ENCODE results near the gene C12orf60.

C12orf60 gene

DNA sequence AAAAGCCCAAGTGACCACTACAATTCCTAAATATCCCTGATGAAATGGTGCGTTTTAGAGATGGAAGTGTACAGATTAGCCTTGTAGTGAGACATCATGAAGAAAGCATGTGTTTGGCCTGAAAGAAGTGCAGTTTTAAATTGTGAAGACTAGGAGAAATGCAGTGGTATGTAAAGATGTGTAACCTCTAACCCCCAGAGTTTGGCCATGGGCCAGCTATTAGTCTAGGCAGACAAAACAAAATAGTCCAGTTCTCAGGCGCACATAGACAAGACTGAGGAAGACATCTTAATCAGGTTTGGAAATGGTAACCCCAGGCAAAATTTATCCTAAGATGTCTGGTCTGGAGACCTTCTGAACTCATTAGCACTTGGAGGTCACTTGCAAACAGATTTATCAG, 23.6 kb upstream of the C12orf60 start:
- DNase-seq = no peak

GRCh38 chr12:14780859-14781258, 22.6 kb upstream of the C12orf60 start:
- no peak for DNase-seq

- DNase-seq = no peak
These were observed 21.9 kb upstream of the C12orf60 start for GRCh38 chr12:14781563-14781962.

- no peak for DNase-seq
These were observed 20.7 kb upstream of the C12orf60 start for GRCh38 chr12:14782756-14783155.

- DNase-seq = no peak
These were observed 19.0 kb upstream of the C12orf60 start for GRCh38 chr12:14784471-14784870.

- no peak for DNase-seq
These were observed 17.9 kb upstream of the C12orf60 start for GRCh38 chr12:14785568-14785967.

DNA sequence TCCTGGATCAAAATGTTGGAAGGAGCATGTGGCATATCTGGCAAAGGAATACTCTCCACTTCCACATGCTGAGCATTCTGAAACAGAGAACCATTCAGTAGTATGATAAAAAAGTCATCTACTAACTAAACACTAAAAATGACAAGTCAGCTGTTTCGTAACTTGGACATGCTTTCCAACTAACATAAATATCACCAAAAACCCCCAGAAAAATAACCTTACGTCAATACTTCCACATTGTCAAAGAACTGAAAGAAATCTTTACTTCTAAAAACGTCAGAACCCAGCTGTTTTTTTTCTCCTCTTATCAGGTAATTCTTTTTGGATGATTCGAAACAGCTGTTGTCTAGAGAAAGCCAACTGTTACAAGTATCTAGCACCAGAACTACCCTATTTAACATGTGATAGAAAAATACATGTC, 8.4 kb upstream of the C12orf60 start:
- no peak for DNase-seq

DNA sequence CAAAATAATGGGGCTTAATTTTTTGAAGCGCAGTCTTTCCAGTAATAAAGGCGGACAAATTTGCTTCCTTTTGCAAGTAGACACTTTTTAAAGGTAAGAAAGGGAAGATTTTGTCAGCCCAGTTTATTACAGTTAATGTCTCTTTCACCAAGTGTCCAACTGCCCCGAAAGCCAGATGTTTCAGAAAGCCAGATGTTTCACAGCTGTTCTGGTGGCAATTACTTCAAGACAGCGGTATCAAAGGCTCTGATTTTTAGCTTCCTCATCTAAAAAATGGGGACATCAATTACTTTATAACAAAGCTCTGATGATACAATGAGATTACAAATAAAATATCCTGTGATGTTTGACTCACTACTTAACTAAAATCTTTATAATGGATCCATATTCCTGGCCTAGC, 1.2 kb upstream of the C12orf60 start:
- no peak for DNase-seq

DNA sequence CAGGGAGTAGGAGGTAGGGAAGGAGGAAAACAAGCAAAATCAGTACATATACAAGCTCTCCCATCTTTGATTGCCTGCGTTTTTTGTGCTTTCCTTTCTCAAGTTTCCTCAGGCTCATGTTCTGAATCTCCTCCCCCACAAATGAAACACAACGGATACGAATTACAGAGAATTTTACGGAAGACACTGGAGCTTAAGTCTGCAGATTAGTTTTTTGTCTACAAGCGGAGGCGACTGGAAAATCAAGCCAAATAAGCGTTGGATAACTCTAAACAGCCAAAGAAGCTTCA, 804 bp upstream of the C12orf60 start:
- DNase-seq = no peak

DNA sequence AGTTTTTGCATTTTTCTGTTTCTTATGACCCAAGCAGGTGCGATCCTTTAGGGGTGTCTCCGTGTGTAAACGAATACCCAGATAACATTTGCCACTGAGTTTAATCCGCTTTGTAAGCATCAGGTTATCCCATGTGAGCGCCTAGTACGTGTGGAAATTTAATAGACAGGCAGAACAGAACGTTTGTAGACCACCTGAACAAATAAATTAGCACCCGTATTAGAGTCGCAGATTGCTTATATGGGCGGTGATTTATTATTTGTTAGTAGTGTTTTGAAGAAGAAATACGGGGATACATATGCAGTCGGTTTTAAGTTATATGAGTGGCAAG, 325 bp downstream of the C12orf60 start:
- DNase-seq = no peak

DNA sequence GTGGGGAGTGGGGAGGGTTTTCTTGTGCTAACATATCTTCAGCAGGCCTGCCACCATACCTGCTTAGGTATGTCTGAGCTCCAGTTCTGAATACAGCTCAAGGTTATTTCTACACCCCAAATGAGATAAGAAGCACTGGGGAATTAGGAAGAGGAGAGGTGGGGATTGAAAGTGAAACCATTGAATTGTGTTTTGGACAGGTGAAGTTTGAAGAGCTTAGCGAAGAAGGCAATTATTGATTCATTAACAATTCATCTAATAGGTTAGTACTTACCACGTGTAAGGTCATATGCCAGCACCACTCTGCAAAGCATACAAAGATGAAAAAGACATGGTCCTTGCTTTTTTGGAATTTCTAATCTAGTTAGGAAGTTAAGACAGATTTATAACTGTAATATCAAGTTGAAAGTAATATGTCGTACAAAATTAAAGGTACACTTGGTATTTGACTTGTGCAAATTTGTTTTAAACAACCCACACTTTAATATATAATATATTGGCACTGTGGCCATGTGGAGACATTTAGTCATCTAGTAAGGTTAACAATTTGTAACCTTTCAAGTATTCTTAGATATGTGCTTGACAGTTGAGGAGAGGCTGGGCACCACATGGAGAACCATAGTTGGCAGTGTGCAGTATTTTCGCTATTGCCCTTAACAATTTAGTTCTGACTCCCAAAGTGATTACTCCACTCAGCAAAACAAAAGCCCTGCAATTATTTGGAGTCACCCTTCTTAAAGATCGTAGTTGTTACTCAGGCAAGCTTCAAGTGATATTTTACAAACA, 6.9 kb downstream of the C12orf60 start:
- no peak for DNase-seq

DNA sequence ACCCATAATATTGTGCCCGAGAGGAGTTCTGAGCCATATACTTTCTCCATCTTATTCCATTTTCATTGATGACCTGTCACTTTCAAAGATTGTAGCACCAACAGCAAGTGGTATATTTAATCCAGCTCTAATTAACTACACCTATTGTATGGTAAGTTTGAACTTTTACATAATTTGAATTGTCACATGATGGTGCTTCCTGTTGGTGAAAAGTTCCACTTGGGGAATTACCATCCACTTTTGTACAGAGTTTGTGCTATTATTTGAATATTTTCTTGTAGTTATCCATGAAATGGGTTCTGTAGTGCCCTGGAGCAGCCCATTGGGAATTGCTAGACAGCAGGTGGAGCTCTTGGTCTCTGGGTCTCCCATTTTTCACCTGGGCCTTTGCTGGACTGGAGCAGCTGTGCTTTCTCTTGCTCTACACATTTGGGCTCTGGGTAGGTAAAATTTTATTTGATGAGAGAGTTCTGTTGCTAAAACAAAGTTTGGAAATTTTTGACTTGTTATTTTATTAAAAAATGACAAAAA, 7.5 kb downstream of the C12orf60 start:
- no peak for DNase-seq

DNA sequence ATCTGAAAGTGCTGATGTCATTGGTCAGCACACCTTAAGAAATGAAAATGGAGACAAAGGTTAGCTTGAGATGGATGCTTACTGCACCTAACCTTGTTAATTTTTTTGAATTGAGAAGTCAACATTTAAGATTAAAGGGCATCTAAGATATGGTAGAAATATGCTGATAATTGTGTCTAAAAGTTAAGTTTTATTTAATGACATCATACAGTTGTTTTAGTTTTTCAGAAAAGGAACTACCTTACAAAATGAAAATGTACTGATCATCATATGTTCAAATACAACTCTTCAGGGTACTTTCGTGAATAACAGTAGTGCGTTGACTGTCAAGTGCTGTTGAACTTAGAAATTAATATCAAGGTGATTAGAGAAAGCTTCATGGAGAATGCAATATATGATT, 8.0 kb downstream of the C12orf60 start:
- no peak for DNase-seq

DNA sequence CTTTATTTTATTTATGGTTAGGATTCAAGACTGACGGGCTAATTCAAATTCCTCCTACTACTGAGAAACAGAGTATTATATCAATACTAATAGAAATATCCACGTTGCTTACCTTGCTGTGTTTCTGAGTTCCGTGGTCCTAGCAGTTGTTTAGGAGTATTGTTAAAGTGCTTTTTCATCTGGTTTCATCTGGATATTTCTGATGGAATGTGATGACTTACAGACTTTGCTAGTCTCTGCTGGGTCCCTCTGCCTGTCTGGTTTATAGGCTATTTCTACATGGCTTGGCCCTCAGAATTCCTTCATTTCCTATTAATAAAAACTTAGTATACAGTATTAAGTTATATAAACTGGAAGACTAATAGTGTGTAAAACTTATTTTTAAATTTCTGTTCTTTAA, 10.5 kb downstream of the C12orf60 start, which contains the start of gene SMCO3:
SMCO3 (minus strand) TSS at position 169 of the 400 bp plus-strand sequence. CDS start 7,502 bp downstream, outside the sequence.
- DNase-seq = no peak

DNA sequence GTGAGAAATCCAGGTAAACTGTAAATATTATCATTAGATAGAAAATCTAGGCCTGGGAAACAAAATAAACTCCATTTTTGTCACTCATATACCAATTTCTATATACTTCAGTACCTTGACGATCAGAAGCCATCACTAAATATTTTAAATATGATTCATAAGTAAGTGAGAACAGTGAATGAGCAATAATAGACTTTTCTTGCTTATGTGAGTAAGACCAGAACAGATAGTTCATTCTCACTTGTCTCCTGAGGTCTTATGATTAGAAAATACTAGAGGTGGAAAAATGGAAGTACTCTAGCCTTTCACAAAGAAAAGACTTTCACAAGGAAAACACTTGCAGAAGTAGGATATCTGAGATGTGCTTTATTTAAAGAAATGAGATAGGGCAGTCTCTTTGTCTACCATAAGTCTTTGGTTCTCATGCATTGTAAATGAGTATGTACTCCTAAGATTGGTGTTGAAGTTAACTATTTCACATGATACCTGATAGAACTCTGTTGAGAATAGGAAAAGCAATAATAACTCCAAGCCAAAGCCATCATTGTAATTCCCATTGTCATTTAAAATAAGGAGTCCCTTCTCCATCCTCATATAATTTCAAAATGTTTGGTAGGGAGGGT, 20.7 kb downstream of the C12orf60 start:
- DNase-seq = no peak

- DNase-seq = no peak
These were observed 21.8 kb downstream of the C12orf60 start for GRCh38 chr12:14825256-14825655.

- DNase-seq = no peak
These were observed 23.0 kb downstream of the C12orf60 start for GRCh38 chr12:14826491-14826890.

DNA sequence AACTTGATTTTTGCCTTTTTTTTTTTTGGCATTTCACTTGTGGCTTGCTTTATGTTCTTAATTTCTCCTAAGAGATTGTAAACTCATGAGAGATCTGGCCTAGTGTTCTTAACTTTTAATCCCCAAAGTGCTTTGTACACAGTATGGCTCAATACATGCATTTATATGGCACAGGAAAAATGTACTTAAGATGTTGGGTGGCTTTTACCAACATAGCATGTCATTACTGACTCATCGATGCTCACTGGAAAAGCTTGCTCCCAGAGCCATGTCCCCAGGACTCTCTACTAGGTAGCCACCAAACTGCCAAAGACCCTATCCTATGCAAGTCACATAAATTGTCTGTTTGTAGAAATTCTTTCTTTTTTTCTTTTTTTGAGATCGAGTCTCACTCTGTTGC, 23.6 kb downstream of the C12orf60 start:
- DNase-seq = no peak

- DNase-seq = no peak
These were observed 25.4 kb downstream of the C12orf60 start for GRCh38 chr12:14828892-14829291.

GRCh38 chr12:14833336-14833735, 29.9 kb downstream of the C12orf60 start:
- DNase-seq = no peak

GRCh38 chr12:14833952-14834351, 30.5 kb downstream of the C12orf60 start:
- DNase-seq = no peak

DNA sequence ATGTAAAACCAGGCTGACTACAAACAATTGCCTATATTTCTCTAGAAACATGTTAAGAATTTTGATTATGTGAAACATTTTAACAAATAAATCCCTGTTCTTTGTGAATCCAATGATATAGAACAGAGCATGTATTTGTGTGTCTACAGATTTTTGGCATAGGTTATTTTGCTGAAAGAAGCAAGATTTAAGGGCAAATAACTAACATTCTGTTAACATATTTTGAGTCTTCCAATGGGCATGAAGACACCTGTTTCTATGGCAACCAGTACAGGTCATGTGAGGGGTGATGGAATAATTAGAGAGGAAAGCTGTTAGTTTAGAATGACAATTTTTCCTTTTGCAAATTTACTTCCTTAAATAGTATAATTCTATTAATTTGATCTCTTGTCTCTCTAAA, 31.0 kb downstream of the C12orf60 start:
- DNase-seq = no peak

DNA sequence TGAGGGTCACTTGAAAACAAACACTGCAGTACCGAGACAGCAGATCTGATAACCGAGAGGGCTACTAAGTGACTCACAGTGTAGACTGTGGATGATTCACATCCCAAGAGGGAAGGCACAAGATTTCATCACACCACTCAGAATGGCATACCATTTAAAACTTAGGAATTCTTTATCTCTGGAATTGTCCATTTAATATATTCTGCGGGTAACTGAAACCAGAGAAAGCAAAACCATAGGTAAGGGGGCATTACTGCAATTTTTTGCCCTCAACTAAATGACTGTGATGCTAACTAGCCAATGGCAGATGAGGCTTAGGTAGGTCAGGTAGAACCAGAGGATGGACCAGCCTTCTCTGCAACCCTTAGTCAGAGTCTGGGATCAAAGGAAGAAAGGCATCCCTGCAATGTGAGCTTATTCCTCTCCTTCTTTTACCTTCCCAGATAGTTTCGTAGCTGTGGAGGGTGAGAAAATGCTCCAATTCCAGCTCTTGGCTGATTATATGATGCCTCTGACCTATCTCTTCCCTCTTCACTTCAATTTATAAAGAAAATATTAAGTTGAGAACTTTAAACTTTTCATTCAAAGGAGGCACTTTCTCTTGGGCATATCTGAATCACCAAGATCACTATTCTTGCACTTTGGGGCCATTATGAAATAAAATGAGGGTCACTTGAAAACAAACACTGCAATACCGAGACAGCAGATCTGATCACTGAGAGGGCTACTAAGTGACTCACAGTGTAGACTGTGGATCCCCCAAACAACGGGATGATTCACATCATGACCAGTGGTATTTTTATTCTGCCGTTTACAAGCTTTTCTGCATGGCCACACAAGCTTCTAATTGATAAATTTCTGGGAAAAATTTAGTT, 33.1 kb downstream of the C12orf60 start:
- no peak for DNase-seq

GRCh38 chr12:14839262-14839661, 35.8 kb downstream of the C12orf60 start:
- no peak for DNase-seq
